Measurements from ENCODE around the gene DMXL1.

- no peak for TF ChIP-seq CTCF (IDR thresholded peaks at IDR 0.05; ENCODE audit: low read depth, low read length)
- no peak for TF ChIP-seq EZH2phosphoT487 (IDR thresholded peaks at IDR 0.05; ENCODE audit: low read depth)
Measured at GRCh38 chr5:119285070-119285916, 214.4 kb downstream of the DMXL1 start.

Measured in OCI-LY3 (cell line).